Esophagus muscularis mucosa (tissue), 3 donors: Measurements from ENCODE around the gene LRRC4C.

Experiments
- POLR2A ChIP-seq: fragments of 450-650 bp; IDR thresholded peaks from one replicate; pipeline ENCODE4 v1.6.1; 2017; ENCODE audit warnings: antibody characterized with exemption, moderate library complexity, mild to moderate bottlenecking, low read depth
- POLR2AphosphoS5 ChIP-seq, 2 donors: sonication (generic); formaldehyde crosslinking; IDR thresholded peaks; one replicate each; pipeline ENCODE4 v1.6.1; 2017; ENCODE audit warnings: antibody characterized with exemption in 2 of 2
- TF ChIP-seq, protein P1 (sequence below), 3 experiments: fragments of 200-600 bp in 2 of 3; fragments of 450-650 bp in 1 of 3; sonication (generic) in 2 of 3; IDR thresholded peaks; one replicate each; pipeline ENCODE4 v1.5.1; 2017 to 2019; ENCODE audit warnings: antibody characterized with exemption in 3 of 3, mild to moderate bottlenecking in 2 of 3, moderate library complexity in 1 of 3

DNA sequence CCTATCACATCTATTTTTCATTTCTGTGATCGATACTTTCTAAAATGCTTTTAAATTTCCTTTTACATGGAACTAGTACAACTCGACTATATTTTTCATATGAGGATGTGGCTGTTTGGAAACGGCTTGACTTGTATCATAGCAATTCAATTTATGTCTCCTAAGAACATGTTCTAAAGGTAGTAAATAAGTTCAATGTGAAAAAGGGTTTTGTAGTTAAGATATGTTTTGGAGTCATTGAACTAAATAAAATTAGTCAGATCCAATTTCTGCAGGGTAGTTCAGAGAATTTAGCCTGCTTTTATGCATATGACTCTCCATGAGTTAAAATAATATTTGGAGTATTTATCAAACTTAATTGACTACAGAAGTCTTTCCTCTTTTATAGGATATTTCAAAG lies 1121.4 kb downstream of the LRRC4C start:
- TF ChIP-seq, protein P1, sequence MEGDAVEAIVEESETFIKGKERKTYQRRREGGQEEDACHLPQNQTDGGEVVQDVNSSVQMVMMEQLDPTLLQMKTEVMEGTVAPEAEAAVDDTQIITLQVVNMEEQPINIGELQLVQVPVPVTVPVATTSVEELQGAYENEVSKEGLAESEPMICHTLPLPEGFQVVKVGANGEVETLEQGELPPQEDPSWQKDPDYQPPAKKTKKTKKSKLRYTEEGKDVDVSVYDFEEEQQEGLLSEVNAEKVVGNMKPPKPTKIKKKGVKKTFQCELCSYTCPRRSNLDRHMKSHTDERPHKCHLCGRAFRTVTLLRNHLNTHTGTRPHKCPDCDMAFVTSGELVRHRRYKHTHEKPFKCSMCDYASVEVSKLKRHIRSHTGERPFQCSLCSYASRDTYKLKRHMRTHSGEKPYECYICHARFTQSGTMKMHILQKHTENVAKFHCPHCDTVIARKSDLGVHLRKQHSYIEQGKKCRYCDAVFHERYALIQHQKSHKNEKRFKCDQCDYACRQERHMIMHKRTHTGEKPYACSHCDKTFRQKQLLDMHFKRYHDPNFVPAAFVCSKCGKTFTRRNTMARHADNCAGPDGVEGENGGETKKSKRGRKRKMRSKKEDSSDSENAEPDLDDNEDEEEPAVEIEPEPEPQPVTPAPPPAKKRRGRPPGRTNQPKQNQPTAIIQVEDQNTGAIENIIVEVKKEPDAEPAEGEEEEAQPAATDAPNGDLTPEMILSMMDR (IDR thresholded peaks at IDR 0.05): no peak
- TF ChIP-seq POLR2AphosphoS5 (IDR thresholded peaks at IDR 0.05) (no peak), POLR2A (no peak)
